NCI-H2107 treated with DMSO at 0.1 percent for 48 hours (cell line): Measurements from ENCODE around the gene MED6.

Experiments used
- DNase-seq: peaks from one replicate; lab custom pipeline; 2025; ENCODE audit not compliant: unreplicated experiment; lab: John Stamatoyannopoulos, UW

The MED6 gene

GRCh38 chr14:70600382-70601157 lies at the start of gene MED6:
Gene MED6, minus strand, starts transcription at chr14:70600655. Its CDS starts 18 bp downstream, at chr14:70600637.
- peak; percentile 96 for DNase-seq

GRCh38 chr14:70649803-70650202 lies 49.3 kb upstream of the MED6 start:
- DNase-seq = no peak

GRCh38 chr14:70648346-70648745 lies 47.9 kb upstream of the MED6 start:
- DNase-seq = no peak

- no peak for DNase-seq
Measured at GRCh38 chr14:70646705-70647104, 46.2 kb upstream of the MED6 start.

DNA sequence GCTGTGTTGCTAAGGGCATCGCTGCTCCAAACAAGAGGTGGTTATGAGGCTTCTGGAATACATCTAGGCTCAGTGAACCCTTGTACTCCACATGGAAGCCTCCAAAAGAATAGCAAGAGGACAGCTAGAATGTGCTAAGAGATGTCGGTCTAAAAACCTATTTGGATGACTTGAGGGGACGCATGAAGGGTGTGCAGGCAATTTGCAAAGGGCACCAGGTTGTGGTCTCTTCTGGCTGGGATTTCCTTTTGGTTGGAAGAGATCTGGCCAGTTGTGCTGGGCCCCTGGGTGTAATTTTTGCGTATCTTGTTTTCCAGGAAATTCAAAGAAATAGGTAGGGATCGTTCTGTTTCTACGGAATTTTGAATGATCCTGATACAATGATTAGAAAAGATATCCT lies 45.4 kb upstream of the MED6 start:
- no peak for DNase-seq

DNA sequence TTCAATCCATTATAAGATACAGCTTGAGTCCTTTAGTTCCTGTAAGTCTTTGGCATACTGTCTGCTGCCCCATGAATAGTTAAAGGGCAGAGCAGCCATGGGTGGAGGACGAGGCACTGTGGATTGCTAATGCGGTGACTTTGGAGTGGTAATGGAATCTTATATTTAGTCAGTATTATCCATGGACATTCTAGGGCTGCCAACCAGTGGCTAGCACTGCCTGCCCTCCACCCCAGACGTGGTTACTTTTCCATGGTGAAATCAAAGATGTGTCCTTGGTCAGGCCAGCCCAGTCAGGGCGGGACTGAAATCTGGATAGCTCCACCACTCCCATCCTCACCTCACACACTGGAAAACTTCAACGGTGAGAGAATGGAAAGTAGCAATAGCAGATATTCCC lies 43.5 kb upstream of the MED6 start:
- DNase-seq = no peak

- peak; percentile 41 for DNase-seq
Measured at GRCh38 chr14:70642303-70643235, 42.1 kb upstream of the MED6 start.

GRCh38 chr14:70641548-70642302 lies 41.3 kb upstream of the MED6 start, which contains the start of gene TTC9:
Gene TTC9, plus strand, starts transcription at chr14:70641916. Its CDS starts 214 bp downstream, at chr14:70642130.
- peak; percentile 58 for DNase-seq

DNA sequence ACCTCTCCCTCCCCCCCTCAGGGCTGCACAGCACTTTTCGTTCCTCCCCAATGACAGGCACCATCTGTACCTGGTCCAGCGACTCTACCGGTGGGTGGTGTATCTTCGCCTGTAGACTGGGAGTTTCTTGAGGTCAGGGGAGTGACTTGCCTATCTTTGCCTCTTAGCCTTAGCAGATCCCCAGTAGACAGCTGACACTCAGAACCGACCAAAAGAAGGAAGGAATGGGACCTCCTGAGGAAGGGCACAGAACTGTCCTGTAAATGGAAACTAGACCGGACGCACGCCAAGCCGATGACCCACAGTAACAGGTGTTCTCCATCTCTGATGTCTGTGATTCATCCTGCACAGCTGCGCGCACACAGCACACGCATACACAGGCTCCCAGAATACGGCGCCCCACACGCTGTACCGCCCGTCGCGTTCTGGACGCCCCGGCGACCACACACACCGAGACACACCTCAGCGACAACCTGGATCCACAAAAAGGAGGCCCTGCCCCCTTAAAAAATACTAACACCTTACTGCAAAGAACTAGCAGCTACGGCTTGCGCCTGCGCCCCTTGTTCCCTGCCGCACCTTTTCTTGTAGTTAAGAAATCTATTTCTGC lies 40.6 kb upstream of the MED6 start:
- peak; percentile 58 for DNase-seq

- no peak for DNase-seq
Measured at GRCh38 chr14:70638416-70638815, 38.0 kb upstream of the MED6 start.

- DNase-seq = no peak
Measured at GRCh38 chr14:70635971-70636595, 35.6 kb upstream of the MED6 start.

DNA sequence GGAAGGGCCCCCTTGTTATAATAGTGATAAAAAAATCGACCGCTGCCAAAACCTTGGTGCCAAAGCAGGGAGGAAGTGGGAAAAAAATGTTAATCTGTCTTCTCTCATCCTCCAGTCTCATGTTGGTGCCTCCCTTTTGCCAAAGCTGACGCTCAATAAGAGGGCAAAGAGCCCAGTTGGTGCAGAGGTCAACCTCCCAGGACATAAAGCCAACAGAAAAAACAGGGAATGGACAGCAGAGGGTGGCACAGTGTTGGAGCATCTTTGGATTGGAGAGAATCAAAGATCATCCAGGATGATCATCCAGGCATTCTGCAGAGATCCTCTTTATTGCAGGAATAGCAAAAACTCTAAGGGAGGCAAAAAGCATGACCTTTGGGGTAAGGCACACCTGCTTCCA lies 31.5 kb upstream of the MED6 start:
- DNase-seq = no peak

- DNase-seq = no peak
Measured at GRCh38 chr14:70624972-70625371, 24.5 kb upstream of the MED6 start.

- peak; percentile 81 for DNase-seq
Measured at GRCh38 chr14:70622111-70622712, 21.8 kb upstream of the MED6 start.

DNA sequence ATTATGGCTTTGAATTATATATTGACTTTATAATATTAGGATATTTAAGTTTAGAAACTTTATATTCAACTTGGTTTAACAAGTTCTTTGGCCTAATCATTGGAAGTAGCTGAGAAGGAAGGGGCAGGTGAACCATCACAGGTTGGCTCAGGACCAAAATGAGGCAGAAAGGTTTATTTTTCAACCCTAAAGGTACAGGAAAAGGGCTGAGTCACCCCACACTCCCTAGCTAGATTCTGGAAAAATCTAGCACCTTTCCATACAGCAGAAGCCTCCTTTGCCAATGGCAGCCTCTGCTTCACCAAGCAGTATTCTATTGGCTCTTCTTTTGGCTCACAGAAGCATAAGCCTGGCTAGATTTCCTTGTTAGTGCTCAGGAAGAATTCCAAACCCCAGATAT lies 19.3 kb upstream of the MED6 start:
- DNase-seq = no peak

GRCh38 chr14:70618314-70618713 lies 17.9 kb upstream of the MED6 start:
- no peak for DNase-seq

DNA sequence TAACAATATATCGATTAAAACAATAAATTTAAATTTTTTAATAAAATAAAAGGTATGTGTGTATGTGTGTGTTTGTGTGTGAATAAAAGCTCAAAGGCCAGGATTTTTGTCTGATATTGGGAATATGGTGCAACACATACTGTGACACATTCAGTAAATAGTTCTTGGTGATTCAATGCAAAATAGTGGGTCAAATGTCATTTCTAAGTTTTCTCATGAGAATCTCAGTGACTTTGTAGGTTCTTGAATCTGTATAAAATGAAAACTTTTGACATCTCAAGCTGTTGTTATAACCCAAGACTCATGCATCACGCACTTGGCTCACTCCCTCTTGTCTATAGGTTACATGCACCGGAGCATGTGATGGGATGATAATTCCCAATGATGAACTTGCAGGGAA lies 16.2 kb upstream of the MED6 start:
- no peak for DNase-seq

DNA sequence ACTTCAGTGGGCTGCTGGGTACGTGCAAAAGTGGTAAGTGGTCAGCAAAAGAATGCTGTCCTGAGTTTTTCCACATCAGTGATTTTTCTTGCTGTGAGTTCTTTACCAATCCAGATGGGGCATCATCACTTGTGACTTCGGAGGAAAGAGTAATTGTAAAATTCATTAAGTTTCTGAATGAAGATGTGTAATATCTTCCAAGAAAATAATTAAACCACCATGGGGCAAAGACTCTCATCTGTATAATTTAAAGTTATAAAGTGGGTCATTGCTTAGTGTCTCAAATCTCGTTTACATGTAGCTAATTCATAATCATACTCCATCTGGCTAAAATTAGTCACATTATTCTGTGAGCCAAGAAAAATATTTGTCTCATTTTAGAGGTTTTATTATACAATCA lies 10.8 kb upstream of the MED6 start:
- DNase-seq = no peak

GRCh38 chr14:70602254-70602653 lies 1.8 kb upstream of the MED6 start:
- no peak for DNase-seq

DNA sequence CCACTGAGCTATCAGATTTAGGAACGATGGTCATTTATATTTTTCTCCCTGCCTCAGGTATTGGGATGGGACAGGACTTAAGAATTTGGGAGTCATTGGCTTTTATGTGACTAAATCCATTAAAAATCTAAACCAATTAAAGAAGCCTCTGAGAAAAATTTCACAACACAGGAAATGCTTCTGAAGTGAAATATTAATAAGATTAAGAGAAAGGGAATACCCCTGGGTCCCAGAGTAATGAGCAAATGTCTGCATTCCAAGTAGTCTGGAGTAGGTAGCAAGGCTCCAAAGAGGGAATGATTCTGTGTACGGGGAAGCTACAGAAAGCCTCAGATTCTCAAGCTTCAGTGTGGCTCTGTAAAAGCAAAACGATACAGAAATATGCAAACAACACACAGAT lies 707 bp upstream of the MED6 start:
- no peak for DNase-seq
